Choroid plexus epithelial cell (primary cell): ENCODE data around the gene DENND10.
"Not testable (repeated sequence)": the region's sequence is repeated elsewhere in the genome, so short reads cannot be mapped to it uniquely, and the experiment has no call there.

ENCODE experiments used
- DNase-seq: peaks from one replicate; pipeline ENCODE4 v3.0.0-alpha.2; 2010; ENCODE audit warnings: low read depth
- H3K4me3 ChIP-seq: 2 replicates; pipeline ENCODE4 v1.5.1; 2011; ENCODE audit warnings: low read depth, mild to moderate bottlenecking, control low read depth, low read length, moderate library complexity
- CTCF ChIP-seq: conservative IDR thresholded peaks from 2 replicates; pipeline ENCODE4 v1.5.1; 2011; ENCODE audit warnings: low read depth, mild to moderate bottlenecking, control low read depth, inconsistent platforms, low read length, moderate library complexity

The DENND10 gene

GRCh38 chr10:119135513-119135881, 31.6 kb downstream of the DENND10 start:
- peak; percentile 83 for DNase-seq
- TF ChIP-seq CTCF = no peak
- H3K4me3 ChIP-seq = no peak overlapping the region

GRCh38 chr10:119136084-119136483, 32.2 kb downstream of the DENND10 start:
- H3K4me3 ChIP-seq = no peak overlapping the region
- TF ChIP-seq CTCF = no peak
- DNase-seq = peak; percentile 33

GRCh38 chr10:119137878-119138277, 34.0 kb downstream of the DENND10 start:
- TF ChIP-seq CTCF = peak; percentile 10
- H3K4me3 ChIP-seq, DNase-seq: not testable (repeated sequence)

GRCh38 chr10:119138346-119139306, 34.7 kb downstream of the DENND10 start:
- no peak for DNase-seq
- TF ChIP-seq CTCF = no peak
- H3K4me3 ChIP-seq = no peak overlapping the region

- no peak overlapping the region for H3K4me3 ChIP-seq
- peak; percentile 50 for DNase-seq
- TF ChIP-seq CTCF = peak; percentile 76
Measured at GRCh38 chr10:119139464-119140067, 35.7 kb downstream of the DENND10 start.

- no peak overlapping the region for H3K4me3 ChIP-seq
- no peak for DNase-seq
- TF ChIP-seq CTCF = no peak
Measured at GRCh38 chr10:119140603-119141245, 36.8 kb downstream of the DENND10 start.
